Activated B cell treated with CpG ODN at 0.5 μM for 24 hours (primary cell): ENCODE results near the gene AFDN. TPM values are rescaled to one million over a fixed set of nuclear protein-coding genes. Genes with fewer than 3 reads are reported as not detected.

Experiments
- ATAC-seq: fragments of 200-7000 bp; cut with Tn5 transposase; one replicate; pipeline ENCODE4 v1.10.0; 2021; ENCODE audit warnings: low read depth, mild to moderate bottlenecking, moderate library complexity
- CTCF ChIA-PET: fragments of 350-600 bp; sonication (Branson Sonifier 250); formaldehyde crosslinking; loops from one replicate; lab custom pipeline; 2021; ENCODE audit warnings: antibody characterized with exemption; lab: Charles Lee
- POLR2A ChIA-PET: fragments of 350-600 bp; sonication (Branson Sonifier 250); formaldehyde crosslinking; loops from one replicate; lab custom pipeline; 2021; ENCODE audit warnings: antibody characterized with exemption; lab: Charles Lee
- DNase-seq: peaks from one replicate; pipeline ENCODE4 v3.0.0; 2022
- H3K27ac Mint-ChIP-seq: one replicate; pipeline ENCODE4 v1.8.0; 2020; ENCODE audit warnings: mixed read lengths
- H3K27me3 Mint-ChIP-seq: one replicate; pipeline ENCODE4 v1.8.0; 2021; ENCODE audit warnings: mixed read lengths
- H3K36me3 Mint-ChIP-seq: one replicate; pipeline ENCODE4 v1.8.0; 2021; ENCODE audit warnings: low read depth, mixed read lengths
- H3K4me1 Mint-ChIP-seq: one replicate; pipeline ENCODE4 v1.8.0; 2021; ENCODE audit warnings: mixed read lengths
- H3K4me3 Mint-ChIP-seq: one replicate; pipeline ENCODE4 v1.8.0; 2020; ENCODE audit warnings: mild to moderate bottlenecking, mixed read lengths
- H3K9me3 Mint-ChIP-seq: one replicate; pipeline ENCODE4 v1.8.0; 2020; ENCODE audit warnings: mixed read lengths
- intact Hi-C: fragments of 100-400 bp; cut with micrococcal nuclease; formaldehyde crosslinking; loops from one replicate; pipeline ENCODE4 v1.15.1; 2024
- total RNA-seq: library from RNA; stranded (reverse); gene quantifications from 2 replicates; pipeline ENCODE4 v1.2.3, GENCODE V29; 2022
- TF ChIP-seq, protein P1 (sequence below): fragments of 200-600 bp; IDR thresholded peaks from one replicate; pipeline ENCODE4 v1.8.0; 2022; ENCODE audit warnings: antibody characterized with exemption, mild to moderate bottlenecking

AFDN gene
- total RNA-seq, 1 donor from 2014 or later: 38.0 TPM

DNA sequence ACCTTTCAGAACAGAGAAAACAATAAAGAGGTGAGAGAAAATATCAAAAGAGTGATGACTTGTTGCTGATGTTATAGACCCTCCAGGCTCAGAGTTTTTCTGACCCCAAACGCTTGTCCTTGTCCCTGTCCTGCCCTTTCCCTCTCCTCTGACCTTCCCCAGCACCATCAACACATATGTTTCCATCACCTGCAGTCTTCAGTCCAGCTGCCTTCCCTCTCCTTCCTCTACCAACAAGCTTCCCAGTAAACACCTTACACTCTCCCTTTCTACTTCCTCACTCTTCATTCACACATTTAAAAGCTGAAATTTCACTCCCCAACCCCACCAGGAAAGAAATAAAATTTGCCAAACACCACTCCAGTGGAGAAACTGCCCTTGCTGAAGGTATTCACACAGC, 25.4 kb upstream of the AFDN start:
- DNase-seq (no peak), ATAC-seq (no peak)
- TF ChIP-seq, protein P1, sequence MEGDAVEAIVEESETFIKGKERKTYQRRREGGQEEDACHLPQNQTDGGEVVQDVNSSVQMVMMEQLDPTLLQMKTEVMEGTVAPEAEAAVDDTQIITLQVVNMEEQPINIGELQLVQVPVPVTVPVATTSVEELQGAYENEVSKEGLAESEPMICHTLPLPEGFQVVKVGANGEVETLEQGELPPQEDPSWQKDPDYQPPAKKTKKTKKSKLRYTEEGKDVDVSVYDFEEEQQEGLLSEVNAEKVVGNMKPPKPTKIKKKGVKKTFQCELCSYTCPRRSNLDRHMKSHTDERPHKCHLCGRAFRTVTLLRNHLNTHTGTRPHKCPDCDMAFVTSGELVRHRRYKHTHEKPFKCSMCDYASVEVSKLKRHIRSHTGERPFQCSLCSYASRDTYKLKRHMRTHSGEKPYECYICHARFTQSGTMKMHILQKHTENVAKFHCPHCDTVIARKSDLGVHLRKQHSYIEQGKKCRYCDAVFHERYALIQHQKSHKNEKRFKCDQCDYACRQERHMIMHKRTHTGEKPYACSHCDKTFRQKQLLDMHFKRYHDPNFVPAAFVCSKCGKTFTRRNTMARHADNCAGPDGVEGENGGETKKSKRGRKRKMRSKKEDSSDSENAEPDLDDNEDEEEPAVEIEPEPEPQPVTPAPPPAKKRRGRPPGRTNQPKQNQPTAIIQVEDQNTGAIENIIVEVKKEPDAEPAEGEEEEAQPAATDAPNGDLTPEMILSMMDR: no peak
- Mint-ChIP-seq H3K27me3 (peaks cover 31% of the 10 kb centered on the region), H3K9me3 (no peaks in the 10 kb centered on the region), H3K27ac (no peak overlapping the region), H3K4me1 (peaks cover 8% of the 10 kb centered on the region), H3K36me3 (no peaks in the 10 kb centered on the region), H3K4me3 (no peak overlapping the region)
- ChIA-PET POLR2A (no interaction called here), CTCF (no interaction called here)
- intact Hi-C loops: no loop called here

DNA sequence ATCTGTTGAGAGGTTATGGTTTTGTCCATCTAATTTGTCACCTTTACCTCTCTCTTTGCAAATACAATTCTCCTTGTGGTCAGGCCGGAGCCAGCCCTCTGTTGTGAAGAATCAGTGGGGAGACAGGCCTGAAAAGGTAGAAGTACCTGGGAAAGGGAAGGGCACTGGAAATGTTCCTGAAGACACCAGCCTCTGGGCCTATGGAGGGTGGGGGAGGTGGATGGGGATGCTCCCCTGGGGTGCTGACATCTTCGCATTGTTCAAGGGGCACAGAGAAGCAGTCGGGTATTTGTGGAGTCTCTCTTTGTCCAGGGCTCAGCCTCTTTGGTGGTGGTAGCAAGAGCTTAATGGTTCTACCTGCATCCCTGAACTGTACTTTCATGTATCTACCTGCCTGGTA, 24.4 kb upstream of the AFDN start:
- POLR2A ChIA-PET: no interaction called here

DNA sequence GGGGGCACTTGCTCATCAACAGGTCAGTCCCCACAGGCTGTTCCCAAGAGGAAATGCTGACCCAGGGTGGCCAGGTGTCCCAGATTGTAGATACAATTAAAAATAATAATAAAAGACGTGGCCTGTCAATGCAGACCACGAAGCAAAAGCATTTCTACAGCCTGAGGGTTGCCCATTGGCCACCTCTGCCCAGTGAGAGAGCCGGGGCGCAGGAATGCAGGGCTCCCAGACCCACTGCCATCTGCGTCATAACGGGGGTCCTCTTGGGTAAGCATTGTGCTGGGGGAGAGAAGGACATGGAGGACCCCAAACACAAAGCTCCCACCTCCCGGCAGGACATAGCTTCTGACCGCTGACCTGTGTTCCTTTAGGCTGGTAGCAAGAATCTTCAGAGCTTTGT, 22.9 kb upstream of the AFDN start:
- no peaks in the 10 kb centered on the region for H3K4me1 Mint-ChIP-seq
- DNase-seq: no peak
- intact Hi-C loops: no loop called here
- H3K36me3 Mint-ChIP-seq: no peaks in the 10 kb centered on the region
- no peak overlapping the region for H3K4me3 Mint-ChIP-seq
- TF ChIP-seq, protein P1: no peak
- H3K27ac Mint-ChIP-seq: no peak overlapping the region
- no peaks in the 10 kb centered on the region for H3K9me3 Mint-ChIP-seq
- ChIA-PET POLR2A (no interaction called here), CTCF (no interaction called here)
- peaks cover 28% of the 10 kb centered on the region for H3K27me3 Mint-ChIP-seq
- no peak for ATAC-seq

More for the DNA sequence above, 24.4 kb upstream of the AFDN start:
- Mint-ChIP-seq H3K36me3 (no peaks in the 10 kb centered on the region), H3K9me3 (no peaks in the 10 kb centered on the region), H3K4me3 (no peak overlapping the region), H3K27me3 (peaks cover 34% of the 10 kb centered on the region), H3K4me1 (peaks cover 2% of the 10 kb centered on the region), H3K27ac (no peak overlapping the region)
- DNase-seq (no peak), ATAC-seq (no peak)
- intact Hi-C loops: no loop called here
- TF ChIP-seq, protein P1: no peak
- CTCF ChIA-PET: no interaction called here

DNA sequence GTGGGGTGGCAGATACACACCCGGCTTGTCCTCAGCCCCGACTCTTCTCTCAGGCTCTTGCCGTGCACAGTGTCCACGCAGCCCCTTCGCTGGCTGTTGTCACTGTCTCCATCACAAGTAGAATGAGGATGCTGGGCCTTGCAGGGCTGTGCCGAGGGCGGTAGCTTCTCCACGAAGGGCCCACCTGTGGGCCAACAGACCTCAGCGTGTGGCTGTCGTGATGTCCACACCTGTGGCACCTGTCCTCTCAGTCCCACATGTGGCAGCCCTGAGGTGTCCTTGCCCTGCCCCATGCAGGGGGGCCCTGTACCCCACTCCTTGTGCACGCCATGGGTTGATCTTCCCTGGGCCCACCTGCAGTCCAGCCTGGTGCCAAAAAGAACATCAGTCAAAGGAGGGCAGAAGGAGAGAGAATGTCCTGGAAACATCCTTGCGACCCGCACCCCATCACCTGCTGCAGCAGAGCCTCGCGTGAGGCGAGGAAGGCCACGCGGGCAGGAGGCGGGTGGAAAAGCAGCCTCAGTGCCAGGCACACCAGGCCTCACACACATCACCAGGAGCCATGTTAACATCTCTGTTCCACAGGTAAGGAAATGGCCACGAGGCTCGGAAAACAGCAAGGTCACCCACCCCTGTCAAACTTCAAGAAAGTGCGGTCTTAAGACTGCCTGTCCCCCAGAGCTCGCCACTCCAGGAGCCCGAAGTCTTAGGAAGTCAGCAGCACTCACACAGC, 22.3 kb upstream of the AFDN start:
- Mint-ChIP-seq H3K27ac (no peak overlapping the region), H3K27me3 (peaks cover 31% of the 10 kb centered on the region), H3K36me3 (no peaks in the 10 kb centered on the region), H3K4me3 (no peak overlapping the region), H3K4me1 (no peaks in the 10 kb centered on the region), H3K9me3 (no peaks in the 10 kb centered on the region)
- ATAC-seq: no peak
- ChIA-PET POLR2A (interaction anchor here (0.6 kb wide), 1 partner anchor 33 kb away, joined by 3 read pairs; no protein-coding TSS in a partner anchor), CTCF (no interaction called here)
- TF ChIP-seq, protein P1: no peak
- no peak for DNase-seq
- intact Hi-C loops: no loop called here

DNA sequence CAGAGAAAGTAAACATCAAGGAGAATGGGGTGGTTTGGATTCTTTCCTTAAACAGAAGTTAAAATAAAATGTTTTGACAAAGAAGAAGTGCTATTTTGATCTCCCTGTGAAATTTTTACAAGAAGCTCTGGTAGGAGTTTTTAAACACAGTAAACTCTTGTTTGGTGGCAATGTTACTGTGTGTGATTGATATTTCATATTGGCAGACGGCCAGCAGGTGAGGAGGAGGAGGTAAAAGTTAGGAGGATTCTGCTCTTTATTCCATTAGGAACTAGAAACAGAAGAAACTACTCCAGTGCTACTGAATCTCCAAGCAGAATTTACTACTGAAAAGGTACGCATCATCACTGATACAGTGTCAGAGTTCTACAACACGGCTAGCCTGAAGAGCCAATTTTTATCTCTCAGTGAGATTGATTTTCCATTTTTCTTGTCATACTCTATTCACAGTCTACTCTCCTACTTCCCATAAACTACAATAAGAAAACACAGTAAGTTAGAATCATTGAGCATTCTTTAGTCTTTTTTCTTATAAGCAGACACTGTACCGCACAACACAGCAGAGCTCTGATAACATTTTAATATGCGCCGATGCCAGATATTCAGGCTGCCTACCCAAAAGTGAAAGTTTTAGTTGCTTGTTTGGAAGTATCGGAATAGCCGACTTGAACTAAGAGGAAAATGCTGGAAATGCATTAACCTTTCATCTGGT, 21.2 kb upstream of the AFDN start:
- TF ChIP-seq, protein P1: no peak
- ATAC-seq: no peak
- H3K36me3 Mint-ChIP-seq: no peaks in the 10 kb centered on the region
- DNase-seq: no peak
- H3K4me1 Mint-ChIP-seq: no peaks in the 10 kb centered on the region
- H3K4me3 Mint-ChIP-seq: no peak overlapping the region
- no peak overlapping the region for H3K27ac Mint-ChIP-seq
- ChIA-PET POLR2A (no interaction called here), CTCF (no interaction called here)
- intact Hi-C loops: no loop called here
- peaks cover 31% of the 10 kb centered on the region for H3K27me3 Mint-ChIP-seq
- H3K9me3 Mint-ChIP-seq: no peaks in the 10 kb centered on the region
